ENCODE measurements around the gene COMMD7. TPM values are rescaled to one million over a fixed set of nuclear protein-coding genes. Genes with fewer than 3 reads are reported as not detected.

Gene COMMD7
- total and polyA plus RNA-seq, 9 of the 15 experiments (the other 6 are each of a cell fraction or from before 2014, with no cell fraction given), result 11.9 to 69.1 (median 34.7) TPM

DNA sequence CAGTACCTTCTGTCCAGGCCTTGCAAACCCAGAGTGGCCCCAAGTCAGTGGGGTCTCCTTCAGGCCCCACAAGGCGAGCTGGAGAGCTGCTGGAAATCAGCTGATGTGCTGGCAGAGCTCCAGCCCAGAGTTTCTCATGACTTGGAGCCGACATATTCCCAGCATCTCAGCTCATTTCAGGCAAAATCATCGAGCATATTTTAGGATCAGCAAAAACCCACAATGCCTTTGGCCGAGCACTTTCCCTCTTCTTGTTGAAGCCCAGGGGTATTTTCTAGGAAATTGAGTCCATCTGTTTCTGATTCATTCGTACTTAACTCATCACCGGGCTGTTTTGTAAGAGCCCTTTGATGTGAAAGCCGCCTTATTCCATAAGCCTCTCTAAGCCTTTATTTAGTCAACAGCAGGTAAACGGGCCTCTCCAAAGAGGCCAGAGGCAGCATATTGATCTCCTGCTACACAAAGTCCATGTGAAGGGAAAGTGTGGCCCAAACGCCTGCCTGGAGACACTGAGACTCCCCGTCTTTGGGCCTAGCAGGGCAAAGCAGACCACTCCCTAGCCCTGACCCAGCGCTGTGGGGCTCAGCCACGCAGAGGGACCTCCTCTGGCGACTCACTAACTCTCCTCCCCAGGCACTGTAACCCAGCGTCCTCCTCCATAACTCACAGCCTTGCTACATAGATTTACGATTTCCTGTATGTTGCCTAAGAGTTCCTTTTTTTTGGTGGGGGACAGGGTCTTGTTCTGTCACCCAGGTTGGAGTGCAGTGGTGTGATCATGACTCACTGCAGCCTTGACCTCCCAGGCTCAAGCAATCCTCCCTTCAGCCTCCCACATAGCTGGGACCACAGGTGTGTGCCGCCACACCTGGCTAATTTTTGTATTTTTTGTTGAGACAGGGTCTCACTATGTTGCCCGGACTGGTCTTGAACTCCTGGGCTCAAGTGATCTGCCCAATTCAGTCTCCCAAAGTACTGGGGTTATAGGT is 57.4 kb downstream of the COMMD7 start (continued):
- TF ChIP-seq, protein P1, sequence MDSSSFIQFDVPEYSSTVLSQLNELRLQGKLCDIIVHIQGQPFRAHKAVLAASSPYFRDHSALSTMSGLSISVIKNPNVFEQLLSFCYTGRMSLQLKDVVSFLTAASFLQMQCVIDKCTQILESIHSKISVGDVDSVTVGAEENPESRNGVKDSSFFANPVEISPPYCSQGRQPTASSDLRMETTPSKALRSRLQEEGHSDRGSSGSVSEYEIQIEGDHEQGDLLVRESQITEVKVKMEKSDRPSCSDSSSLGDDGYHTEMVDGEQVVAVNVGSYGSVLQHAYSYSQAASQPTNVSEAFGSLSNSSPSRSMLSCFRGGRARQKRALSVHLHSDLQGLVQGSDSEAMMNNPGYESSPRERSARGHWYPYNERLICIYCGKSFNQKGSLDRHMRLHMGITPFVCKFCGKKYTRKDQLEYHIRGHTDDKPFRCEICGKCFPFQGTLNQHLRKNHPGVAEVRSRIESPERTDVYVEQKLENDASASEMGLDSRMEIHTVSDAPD (CRISPR knock-in tag; IDR thresholded peaks at IDR 0.05), result no peak
- no peak for TF ChIP-seq RBM39 (optimal IDR thresholded peaks at IDR 0.05; ENCODE audit: low read depth, low read length)
- no peak for TF ChIP-seq ELF4 (CRISPR knock-in tag; IDR thresholded peaks at IDR 0.05)
- TF ChIP-seq GATAD2A (IDR thresholded peaks at IDR 0.05), result no peak
- TF ChIP-seq ZNF696 (CRISPR knock-in tag; conservative IDR thresholded peaks at IDR 0.05), result no peak
- TF ChIP-seq ZNF146 (CRISPR knock-in tag; IDR thresholded peaks at IDR 0.05; ENCODE audit: unreplicated experiment), result no peak
- TF ChIP-seq DPF2 (IDR thresholded peaks at IDR 0.05), result peak; percentile 72
- no peak for TF ChIP-seq ZBTB8A (IDR thresholded peaks at IDR 0.05; ENCODE audit: partially characterized antibody)
- no peak for TF ChIP-seq ZNF134 (CRISPR knock-in tag; conservative IDR thresholded peaks at IDR 0.05)
- TF ChIP-seq TSC22D4 (tag; IDR thresholded peaks at IDR 0.05), result no peak
- TF ChIP-seq ZNF408 (CRISPR knock-in tag; IDR thresholded peaks at IDR 0.05; ENCODE audit: low read depth), result no peak
- TF ChIP-seq MYC (IDR thresholded peaks at IDR 0.05; ENCODE audit: low read depth, low read length), result no peak
- no peak for TF ChIP-seq MYC (CRISPR knock-in tag; IDR thresholded peaks at IDR 0.05; ENCODE audit: borderline replicate concordance, low read depth)
- no peak for TF ChIP-seq TBP (optimal IDR thresholded peaks at IDR 0.05; ENCODE audit: low read depth, low read length)
- TF ChIP-seq IFI16 (CRISPR knock-in tag; IDR thresholded peaks at IDR 0.05), result no peak
- TF ChIP-seq KHSRP (IDR thresholded peaks at IDR 0.05), result no peak
- TF ChIP-seq ZNF717 (CRISPR knock-in tag; IDR thresholded peaks at IDR 0.05), result no peak
- no peak for TF ChIP-seq ZFP30 (CRISPR knock-in tag; IDR thresholded peaks at IDR 0.05; ENCODE audit: borderline replicate concordance)
- TF ChIP-seq SRSF3 (IDR thresholded peaks at IDR 0.05; ENCODE audit: insufficient read depth, low read length), result no peak
- TF ChIP-seq FOXJ3 (CRISPR knock-in tag; IDR thresholded peaks at IDR 0.05), result no peak
- TF ChIP-seq, protein P2, sequence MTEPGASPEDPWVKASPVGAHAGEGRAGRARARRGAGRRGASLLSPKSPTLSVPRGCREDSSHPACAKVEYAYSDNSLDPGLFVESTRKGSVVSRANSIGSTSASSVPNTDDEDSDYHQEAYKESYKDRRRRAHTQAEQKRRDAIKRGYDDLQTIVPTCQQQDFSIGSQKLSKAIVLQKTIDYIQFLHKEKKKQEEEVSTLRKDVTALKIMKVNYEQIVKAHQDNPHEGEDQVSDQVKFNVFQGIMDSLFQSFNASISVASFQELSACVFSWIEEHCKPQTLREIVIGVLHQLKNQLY (CRISPR knock-in tag; conservative IDR thresholded peaks at IDR 0.05), result no peak
- TF ChIP-seq, protein P3, sequence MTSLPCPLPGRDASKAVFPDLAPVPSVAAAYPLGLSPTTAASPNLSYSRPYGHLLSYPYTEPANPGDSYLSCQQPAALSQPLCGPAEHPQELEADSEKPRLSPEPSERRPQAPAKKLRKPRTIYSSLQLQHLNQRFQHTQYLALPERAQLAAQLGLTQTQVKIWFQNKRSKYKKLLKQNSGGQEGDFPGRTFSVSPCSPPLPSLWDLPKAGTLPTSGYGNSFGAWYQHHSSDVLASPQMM (CRISPR knock-in tag; IDR thresholded peaks at IDR 0.05), result no peak
- no peak for TF ChIP-seq ZKSCAN8 (CRISPR knock-in tag; IDR thresholded peaks at IDR 0.05)
- no peak for TF ChIP-seq ZC3H8 (IDR thresholded peaks at IDR 0.05)
- TF ChIP-seq MEF2D (tag; conservative IDR thresholded peaks at IDR 0.05; ENCODE audit: low read depth), result no peak
